Medulla oblongata (tissue), 1 donor: ENCODE measurements around the gene PNMA8A.
A peak's percentile ranks its signal among the peaks of the same experiment; 100 is the strongest.
"Not testable (repeated sequence)": the region's sequence is repeated elsewhere in the genome, so short reads cannot be mapped to it uniquely, and the experiment has no call there.

Source experiments
- DNase-seq: peaks from one replicate; pipeline ENCODE4 v3.0.0-alpha.2; 2015; ENCODE audit errors: extremely low spot score

Gene PNMA8A, protein sequence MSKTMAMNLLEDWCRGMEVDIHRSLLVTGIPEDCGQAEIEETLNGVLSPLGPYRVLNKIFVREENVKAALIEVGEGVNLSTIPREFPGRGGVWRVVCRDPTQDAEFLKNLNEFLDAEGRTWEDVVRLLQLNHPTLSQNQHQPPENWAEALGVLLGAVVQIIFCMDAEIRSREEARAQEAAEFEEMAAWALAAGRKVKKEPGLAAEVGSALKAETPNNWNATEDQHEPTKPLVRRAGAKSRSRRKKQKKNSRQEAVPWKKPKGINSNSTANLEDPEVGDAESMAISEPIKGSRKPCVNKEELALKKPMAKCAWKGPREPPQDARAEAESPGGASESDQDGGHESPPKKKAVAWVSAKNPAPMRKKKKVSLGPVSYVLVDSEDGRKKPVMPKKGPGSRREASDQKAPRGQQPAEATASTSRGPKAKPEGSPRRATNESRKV

DNA sequence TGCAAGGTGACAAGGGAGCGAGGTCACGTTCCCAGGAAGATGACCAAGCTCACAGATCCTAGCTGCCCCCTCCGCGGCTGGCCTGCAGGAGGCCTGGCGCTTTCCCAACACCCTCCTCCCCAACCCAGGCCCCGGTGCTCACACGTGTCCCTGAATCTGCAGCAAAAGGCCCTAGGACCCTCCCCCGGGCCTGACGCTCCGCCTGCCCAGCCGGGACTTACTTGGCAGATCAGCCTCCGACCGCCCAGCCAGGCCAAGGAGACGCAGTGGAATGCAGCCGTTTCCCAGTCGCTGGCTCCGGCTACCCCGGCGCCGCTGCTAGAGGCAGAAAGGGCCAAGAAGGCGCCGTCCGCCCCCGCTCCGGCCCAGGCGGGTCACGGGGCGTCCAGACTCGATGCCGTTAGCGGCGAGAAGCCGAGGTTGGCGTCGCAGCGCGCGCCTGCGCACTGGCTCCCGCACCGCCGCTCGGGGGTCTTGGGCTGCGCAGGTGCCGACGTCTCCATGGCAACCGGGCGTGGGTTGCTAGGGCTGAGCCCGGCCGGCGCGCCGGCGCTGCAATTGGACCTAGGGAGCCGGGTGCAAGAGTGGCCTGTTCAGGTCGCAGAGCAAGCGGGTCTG lies at the start of gene PNMA8A:
Gene PNMA8A, minus strand, starts transcription at position 448 of the 618 bp plus-strand sequence. CDS start 528 bp downstream, outside the sequence.
- peak; percentile 79 for DNase-seq

DNA sequence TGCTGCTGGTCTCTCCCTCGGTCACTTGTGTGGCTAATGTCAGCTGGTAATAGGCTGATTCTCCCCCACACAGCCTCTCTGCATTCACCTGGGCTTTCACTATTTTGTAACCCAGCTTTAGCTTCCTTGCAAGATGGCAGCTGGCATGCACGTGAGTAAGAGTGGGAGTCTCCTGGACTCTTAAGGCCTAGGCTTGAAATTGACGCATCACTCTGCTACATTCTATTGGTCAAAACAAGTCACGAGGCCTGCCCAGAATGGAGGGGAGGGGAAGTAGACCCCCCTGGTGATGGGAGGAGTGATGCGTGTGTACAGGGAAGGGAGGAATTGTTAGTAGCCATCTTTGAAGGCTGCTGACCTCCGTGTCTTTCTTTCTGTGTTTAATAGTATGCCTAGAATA lies 49.3 kb upstream of the PNMA8A start:
- DNase-seq, result no peak

DNA sequence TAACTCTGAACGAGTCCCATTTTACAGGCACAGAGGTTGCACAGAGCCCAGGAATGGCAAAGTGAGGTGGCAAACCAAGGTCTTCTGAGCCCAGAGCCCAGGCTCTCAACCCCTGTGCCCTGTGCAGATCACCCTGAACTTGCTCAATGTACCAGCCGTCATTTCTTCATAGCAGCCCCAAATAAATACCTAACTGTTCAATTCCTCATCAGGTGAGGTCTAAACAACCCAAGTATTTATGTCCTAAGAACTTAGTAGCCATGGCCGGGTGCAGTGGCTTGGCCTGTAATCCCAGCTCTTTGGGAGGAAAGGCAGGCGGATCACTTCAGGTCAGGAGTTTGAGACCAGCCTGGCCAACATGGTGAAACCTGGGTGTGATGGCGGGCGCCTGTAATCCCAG lies 46.1 kb upstream of the PNMA8A start:
- DNase-seq, result no peak

DNA sequence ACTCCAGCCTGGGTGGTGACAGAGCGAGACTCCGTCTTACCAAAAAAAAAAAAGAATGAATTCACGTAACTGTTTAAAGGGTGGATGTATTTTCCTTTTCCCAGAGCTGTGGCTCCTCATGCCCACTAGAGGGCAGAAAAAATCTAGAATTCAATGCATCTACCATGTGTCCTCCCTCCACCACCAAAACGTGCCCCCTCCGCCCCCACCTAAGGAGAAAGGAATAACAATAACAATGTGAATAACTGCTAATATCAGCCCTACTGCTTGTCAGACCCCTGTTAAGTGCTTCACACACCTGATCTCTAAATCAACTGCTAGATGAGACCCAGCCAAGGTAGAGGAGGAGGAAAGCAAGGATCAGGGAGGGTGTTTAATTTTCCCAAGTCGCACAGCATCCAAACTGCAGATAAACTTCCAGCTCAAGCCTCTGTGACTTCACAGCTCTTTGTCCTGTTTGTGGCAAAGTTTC lies 44.6 kb upstream of the PNMA8A start:
- DNase-seq, result peak; percentile 38

DNA sequence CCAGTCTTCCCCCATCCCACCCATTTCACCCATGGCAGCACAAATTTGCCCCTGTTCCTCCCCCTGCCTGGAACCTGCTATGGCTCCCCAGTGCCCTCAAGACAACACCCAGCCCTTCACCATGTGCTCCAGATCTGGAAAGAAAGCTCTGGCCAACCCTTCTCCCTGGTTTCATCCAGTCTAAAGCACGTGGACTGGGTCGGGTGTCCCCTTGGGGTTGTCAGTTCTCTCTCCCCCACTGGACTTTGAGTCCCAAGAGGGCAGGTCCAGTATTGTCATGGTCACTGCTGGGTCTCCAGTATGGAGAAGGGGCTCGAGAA lies 43.9 kb upstream of the PNMA8A start:
- DNase-seq, result no peak

DNA sequence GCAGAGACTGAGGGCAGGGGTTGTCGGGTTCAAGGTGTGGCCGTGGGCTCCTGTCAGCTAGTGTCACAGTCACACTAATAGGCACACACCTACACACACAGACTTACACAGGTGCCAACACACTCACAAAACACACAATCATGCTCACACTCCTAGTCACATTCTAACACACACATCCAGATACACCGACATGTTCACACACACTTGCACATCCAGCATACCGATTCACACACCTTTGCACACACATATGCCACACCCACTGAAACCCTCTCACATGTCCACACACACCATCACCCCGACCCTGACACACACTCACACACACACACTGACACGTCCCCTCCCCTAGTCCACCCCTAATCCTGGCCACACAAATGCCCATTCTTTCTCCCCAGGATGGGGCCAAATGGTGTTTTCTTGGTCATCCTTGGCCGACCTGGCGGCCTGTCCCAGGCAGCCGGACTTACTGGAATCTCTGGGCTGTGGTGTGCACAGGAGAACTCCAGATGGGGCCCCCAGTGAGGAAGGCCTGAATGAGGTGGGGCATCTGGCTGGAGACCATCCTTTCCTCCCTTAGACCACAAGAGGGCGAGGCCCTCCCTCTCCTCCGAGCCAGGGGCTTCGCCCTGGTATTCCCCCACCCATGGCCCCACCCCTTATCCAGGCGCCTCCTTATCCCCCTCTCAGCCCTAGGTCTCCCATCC lies 43.4 kb upstream of the PNMA8A start:
- no peak for DNase-seq

DNA sequence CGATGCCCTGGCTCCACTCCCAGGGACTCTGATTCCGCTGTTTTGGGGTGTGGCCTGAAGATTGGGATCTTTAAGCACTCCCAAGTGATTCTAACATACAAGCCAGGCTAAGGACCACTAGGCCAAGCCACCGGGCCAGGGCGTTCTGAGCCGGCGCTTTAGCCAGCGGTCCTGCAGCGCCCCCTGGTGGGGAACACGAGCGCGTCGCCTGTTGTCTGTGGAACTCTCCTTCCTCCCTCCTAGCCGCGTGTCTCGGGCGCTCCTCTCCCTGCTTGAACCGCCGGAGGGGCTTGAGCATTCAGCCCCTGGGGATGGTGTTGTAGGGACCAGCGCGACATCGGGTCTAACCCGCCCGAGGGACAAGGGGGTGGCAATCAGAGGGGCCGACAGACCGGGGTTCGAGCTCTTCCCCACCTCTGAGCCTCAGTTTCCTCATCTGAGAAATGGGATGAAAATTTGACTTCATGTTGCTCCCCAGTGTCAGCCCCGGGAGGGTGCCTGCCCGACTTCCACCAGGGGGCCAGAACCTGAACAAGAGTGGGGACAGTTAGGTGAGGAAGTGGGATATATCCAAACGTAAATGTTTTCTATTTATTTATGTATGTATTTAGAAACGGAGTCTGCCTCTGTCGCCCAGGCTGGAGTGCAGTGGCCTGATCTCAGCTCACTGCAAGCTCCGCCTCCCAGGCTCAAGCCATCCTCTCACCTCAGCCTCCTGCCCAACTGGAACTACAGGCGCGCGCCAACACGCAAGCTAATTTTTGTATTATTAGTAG lies 42.3 kb upstream of the PNMA8A start:
- DNase-seq, result peak; percentile 82

DNA sequence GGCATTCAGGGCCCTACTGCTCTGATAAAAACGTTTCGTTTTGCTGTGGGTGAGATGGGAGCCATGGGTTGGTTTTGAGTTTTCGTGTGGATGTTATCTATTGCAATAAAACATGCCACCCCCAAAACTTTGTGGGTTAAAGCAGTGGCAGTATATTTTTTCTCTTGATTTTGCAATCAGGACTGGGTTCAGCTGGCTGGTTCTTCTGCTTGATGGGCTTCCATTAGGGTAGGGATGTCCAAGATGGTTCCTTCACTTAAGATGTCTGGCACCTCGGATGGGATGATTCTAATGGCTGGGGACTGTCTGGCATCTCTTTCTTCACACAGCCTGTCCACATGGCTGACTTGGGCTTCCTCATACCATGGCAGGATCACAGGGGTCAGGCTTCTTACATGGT lies 39.9 kb upstream of the PNMA8A start:
- DNase-seq, result no peak

DNA sequence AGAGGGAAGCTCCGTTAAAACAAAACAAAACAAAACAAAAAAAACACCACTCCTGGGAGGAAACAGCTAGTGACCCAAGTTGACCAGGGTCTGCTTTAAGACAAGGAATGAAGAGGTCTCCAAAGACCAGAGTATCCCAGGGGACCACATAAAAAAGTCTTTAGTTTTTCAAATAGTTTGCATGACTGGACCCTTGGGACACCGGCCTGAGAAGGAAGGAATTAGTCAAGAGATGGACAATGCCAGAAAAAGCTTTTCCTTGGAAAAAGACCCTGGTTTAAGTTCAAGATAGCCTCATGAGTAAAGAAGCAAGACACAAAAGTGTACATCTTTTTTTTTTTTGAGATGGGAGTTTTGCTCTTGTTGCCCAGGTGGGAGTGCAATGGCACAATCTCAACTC lies 36.8 kb upstream of the PNMA8A start:
- no peak for DNase-seq

DNA sequence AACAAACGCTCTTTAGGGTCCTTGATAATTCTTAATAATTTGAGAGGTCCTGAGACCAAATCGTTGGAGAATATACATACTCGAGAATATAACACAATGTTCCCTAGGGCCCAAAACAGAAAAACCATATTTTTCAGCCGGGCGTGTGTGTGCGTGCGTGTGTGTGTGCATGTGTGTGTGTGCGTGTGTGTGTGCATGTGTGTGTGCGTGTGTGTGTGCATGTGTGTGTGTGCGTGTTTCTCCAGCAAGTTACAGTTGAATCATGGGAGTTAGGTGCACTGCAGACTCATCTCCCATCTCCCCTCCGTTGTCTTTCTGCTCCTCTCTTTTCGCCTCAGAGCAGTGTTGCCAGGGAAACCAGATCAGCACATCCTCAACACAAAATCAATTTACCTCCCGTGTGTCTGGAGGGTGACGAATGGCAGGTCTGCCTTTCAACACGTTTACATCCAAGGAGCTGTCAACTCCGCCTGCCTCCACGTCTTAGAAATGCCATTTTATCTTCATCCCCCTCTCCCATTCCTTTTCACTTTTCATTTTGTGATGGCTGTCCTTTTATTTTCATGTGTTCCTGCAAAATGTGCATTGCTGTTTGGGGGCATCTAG lies 32.6 kb upstream of the PNMA8A start:
- DNase-seq, result no peak

DNA sequence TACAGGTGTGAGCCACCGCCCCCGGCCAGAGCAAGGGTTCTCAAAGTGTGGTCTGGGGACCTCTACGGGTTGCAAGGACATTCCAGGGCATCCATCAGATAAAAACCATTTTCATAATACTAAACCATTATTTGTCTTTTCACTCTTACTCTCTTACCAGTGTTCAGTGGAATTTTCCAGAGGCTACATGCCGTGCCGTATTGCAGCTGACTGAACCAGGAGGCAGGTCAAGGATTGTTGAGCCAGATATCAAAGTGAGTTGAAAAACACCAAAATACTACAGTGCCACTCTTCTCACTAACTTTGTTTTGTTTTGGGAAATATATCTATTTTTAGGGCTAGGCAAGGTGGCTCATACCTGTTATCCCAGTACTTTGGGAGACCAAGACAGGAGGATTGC lies 31.5 kb upstream of the PNMA8A start:
- DNase-seq, result no peak

DNA sequence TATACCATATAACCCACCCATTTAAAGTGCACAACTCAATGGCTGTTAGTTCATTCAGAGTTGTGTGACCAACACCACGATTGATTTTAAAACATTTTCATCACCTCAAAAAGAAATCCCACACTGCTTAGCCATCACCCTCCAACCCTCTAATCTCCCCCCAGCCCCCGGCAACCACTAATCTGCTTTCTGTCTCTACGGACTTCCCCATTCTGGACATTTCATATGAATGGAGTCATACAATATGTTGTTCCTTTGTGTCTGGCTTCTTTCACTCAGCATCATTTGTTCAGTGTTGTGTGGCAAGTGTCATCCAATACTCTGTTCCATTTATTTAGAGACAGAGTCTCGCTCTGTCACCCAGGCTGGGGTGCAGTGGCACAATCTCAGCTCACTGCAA lies 28.3 kb upstream of the PNMA8A start:
- no peak for DNase-seq

DNA sequence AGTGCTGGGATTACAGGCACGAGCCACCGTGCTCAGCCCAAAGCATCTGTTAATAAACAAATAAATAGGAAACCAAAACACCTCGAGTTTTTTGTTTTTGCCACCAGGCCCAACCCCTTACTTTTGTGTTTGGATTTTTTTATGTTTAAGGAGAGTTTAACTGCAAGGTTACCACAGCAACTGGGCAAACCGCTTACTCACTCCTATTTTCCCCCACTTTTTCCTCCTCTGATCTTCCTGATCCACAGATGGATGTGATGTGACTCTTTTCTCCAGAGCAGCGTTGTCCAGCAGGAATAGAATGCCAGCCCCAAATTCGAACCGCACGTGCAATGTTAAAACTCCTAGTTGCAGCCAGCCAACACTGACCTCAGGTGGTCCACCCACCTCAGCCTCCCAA lies 26.4 kb upstream of the PNMA8A start:
- DNase-seq, result no peak

DNA sequence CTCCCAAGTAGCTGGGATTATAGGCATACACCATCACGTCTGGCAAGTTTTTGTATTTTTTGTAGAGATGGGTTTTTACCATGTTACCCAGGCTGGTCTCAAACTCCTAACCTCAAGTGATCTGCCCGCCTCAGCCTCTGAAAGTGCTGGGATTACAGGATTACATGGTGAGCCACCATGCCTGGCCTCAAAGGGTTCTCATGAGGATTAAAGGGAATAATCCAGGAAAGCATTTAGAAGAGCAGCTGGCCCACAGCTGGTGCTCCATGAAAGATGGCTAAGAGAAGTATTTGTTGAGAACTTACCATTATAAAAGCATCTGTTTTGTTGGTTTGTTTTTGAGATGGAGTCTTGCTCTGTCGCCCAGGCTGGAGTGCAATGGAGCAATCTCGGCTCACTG lies 25.5 kb upstream of the PNMA8A start:
- DNase-seq, result not testable (repeated sequence)

DNA sequence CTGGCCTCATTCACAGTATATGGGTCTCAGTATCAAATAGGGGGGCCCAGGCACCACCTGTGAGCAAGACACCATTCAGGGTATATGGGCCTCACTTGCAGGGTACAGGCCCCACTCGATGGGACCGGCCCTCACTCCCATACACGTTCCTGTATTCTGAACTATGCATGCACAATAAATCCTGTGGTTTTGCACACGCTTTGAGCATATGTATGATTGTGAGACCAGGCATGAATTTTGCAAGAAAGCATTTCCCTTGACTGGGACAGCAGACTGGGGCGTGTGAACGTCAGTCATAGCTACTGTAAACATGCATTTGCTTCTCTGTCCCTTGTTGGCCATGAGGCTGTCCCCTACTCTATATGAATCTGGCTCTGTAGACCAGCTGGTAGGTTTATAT lies 24.9 kb upstream of the PNMA8A start:
- no peak for DNase-seq

DNA sequence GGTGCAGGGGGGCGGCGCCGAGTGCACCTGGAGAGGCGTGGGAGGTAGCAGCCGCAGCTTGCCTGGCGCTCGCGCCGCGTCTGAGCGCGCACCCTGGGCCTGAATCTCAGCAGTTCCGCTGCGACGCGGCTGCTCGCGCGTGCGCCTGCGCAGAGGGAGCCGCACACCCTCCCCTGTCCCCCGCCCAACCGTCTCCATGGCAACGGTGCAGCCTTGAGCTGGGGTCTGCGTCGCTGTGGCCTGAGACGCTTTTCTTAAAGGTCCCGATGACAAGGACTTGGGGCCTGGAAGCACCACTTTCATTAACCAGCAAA lies 24.4 kb upstream of the PNMA8A start, which contains the start of gene PNMA8B:
Gene PNMA8B, minus strand, starts transcription at position 82 of the 314 bp plus-strand sequence. CDS start 402 bp downstream, outside the sequence.
- DNase-seq, result peak; percentile 90

DNA sequence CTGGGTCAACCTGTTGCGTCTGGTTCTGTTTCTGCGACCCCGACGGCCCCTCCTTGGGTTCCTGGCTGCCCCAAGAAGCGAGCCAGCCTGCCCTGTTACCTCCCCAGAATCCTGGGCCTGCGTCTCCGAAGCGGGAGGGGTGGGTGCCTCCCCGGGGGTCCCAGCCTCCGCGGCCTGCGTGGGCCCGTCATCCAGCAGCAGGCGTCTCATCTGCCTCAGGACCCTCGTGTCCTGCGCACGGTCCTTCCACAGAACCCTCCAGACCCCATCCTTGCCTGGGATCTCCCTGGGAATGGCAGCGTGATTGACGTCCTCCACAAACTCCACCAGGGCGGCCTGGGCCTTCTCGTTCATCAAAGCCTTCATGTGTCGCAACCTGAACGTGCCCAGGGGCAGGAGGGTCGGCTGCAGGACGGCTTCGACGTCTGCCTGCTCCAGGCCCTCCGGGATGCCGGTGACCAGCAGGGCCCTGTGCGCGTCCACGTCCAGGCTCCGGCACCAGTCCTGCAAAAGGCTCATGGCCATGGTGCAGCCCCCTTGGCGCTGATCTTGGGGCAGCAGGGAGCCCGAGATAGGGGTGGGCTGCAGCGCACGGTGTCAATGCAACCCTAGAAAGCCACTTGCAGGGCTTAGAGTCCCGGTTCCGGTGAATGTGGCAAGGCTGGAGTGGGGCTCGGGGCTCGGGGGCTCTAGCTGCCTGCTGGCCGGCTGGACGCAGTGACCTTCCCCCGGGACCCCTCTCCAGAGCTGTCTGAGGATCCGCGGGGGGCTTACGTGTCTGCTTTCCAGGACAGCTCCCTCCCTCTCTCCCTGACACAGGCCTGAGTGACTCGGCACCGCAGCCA lies 23.8 kb upstream of the PNMA8A start:
- no peak for DNase-seq

DNA sequence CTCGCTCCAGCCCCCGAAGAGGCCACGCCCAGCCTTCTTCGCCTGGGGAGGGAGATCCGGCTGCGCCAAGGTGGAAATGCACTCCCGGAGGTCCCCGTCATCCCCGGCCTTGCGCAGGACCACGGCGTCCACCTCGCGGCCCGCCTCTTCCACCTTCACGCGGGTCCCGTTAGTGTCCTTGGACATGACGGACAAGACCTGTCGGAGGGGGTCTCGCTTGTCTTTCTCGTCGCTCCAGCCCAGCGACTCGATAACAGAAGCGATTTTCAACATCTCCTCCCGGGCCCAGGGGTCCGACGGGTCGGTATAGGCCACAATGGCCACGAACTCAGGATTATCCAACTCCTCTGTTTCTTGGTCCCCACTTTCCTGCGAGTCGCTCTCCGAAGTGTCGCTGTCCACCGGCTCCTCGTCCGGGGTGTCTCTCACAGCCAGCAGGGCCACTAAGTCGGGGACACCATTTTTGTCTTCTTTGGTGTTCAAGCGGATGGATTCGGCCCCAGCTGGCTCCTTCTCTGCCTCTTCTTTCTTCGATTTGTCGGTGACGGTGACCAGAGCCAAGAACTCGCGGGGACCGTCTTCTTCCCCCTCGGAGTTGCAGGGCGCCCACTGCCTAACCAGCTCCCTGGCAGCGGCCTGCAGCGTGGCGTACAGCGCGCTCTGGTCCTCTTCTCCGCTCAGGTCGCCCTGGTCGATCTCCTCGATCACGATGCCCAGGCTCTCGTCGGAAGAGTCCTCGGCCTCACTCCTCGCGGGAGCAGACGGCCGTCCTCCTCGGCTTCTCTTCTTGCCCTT lies 23.0 kb upstream of the PNMA8A start:
- no peak for DNase-seq

DNA sequence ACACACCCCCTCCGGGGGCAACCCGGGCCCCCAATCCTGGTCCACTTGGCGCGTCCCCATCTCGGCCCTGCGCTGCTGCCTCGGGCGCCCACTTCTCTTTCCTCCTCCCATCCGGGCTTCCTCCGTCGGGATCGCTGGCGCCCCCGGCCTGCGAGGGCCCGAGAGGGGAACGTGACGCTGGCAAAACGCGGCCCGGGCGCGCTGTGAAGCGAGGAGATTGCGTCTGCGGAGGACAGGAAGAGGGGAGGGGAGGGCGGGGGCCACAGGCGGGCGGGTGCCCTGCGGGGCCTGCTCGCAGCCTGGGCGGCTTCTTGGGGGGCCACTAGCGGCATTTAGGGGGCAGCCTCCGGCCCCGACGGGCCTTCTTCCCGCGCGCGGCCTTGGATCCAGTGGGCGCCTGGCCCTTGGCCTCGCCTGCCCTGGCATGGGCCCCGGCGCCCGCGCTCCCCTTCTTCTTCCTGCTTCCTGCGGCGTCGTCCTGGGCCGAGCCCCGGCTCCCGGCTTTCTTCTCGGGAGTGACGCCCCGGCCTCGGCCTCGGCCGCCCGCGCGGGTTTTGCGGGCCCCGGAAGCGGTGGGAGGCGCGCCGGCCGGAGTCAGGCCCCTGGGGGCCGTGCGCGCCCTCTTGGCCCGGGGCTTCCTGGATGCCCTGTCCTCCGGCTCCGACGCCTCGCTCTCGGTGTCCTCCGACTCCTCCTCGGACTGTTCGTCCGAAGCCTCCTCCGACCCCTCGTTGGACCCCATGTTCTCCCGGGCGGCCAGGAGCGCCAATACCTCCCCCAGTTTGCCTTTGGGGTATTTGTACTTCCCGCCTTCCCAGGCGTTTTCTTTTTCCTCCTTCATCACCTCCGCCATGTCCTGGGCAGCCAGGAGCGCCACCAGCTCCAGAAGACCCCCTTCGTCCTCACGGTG lies 22.1 kb upstream of the PNMA8A start:
- no peak for DNase-seq
